HEK293 (cell line): Measurements from ENCODE around the gene PTPRG.

ENCODE experiments used
- CTCF ChIP-seq: fragments of 450-650 bp; formaldehyde crosslinking; IDR thresholded peaks from 2 replicates; pipeline ENCODE4 v1.5.1; 2016; ENCODE audit warnings: missing biosample characterization, missing genetic modification characterization
- PRDM1 ChIP-seq: fragments of 450-650 bp; formaldehyde crosslinking; IDR thresholded peaks from 2 replicates; pipeline ENCODE4; 2016; ENCODE audit warnings: missing biosample characterization, missing genetic modification characterization
- REPIN1 ChIP-seq: fragments of 450-650 bp; formaldehyde crosslinking; IDR thresholded peaks from 2 replicates; pipeline ENCODE4 v1.5.1; 2017; ENCODE audit warnings: missing biosample characterization, missing genetic modification characterization, low read depth
- REST ChIP-seq: fragments of 450-650 bp; formaldehyde crosslinking; IDR thresholded peaks from 2 replicates; pipeline ENCODE4 v1.5.1; 2016; ENCODE audit warnings: missing biosample characterization, missing genetic modification characterization
- ZBTB11 ChIP-seq: fragments of 450-650 bp; formaldehyde crosslinking; conservative IDR thresholded peaks from 2 replicates; pipeline ENCODE4 v1.5.1; 2016; ENCODE audit warnings: low read depth, missing biosample characterization, missing genetic modification characterization
- ZNF202 ChIP-seq: fragments of 450-650 bp; formaldehyde crosslinking; IDR thresholded peaks from 2 replicates; pipeline ENCODE4 v1.5.1; 2016; ENCODE audit warnings: missing biosample characterization, missing genetic modification characterization, borderline replicate concordance
- ZNF248 ChIP-seq: fragments of 450-650 bp; formaldehyde crosslinking; IDR thresholded peaks from 2 replicates; pipeline ENCODE4 v1.5.1; 2017; ENCODE audit warnings: missing biosample characterization, missing genetic modification characterization
- ZNF37A ChIP-seq: fragments of 450-650 bp; IDR thresholded peaks from 2 replicates; pipeline ENCODE4 v1.5.1; 2018; ENCODE audit warnings: missing biosample characterization, missing genetic modification characterization
- ZSCAN18 ChIP-seq: fragments of 450-650 bp; formaldehyde crosslinking; IDR thresholded peaks from 2 replicates; pipeline ENCODE4 v1.5.1; 2016; ENCODE audit warnings: missing biosample characterization, missing genetic modification characterization

GRCh38 chr3:61583890-61584875 is 22.8 kb downstream of the PTPRG start:
- TF ChIP-seq CTCF (tag by site-specific recombination) (no peak), ZSCAN18 (no peak), ZBTB11 (tag by site-specific recombination) (no peak), ZNF37A (tag by site-specific recombination) (no peak), REST (no peak), REPIN1 (tag by site-specific recombination) (no peak), PRDM1 (no peak), ZNF202 (tag by site-specific recombination) (no peak), ZNF248 (tag by site-specific recombination) (no peak)
